Nephron progenitor cell (in vitro differentiated cells): Measurements from ENCODE around the gene PMEL.
"Not testable (repeated sequence)": the region's sequence is repeated elsewhere in the genome, so short reads cannot be mapped to it uniquely, and the experiment has no call there.

Experiments used
- DNase-seq: peaks from one replicate; pipeline ENCODE4 v3.0.0; 2021
- H3K27ac Mint-ChIP-seq: 2 replicates; pipeline ENCODE4 v1.8.0; 2021; ENCODE audit warnings: mild to moderate bottlenecking, moderate library complexity, mixed read lengths
- H3K27me3 Mint-ChIP-seq: 2 replicates; pipeline ENCODE4 v1.8.0; 2021; ENCODE audit warnings: mild to moderate bottlenecking, low read depth, mixed read lengths; ENCODE audit not compliant: poor library complexity
- H3K36me3 Mint-ChIP-seq: 2 replicates; pipeline ENCODE4 v1.8.0; 2021; ENCODE audit warnings: low read depth, mixed read lengths
- H3K4me1 Mint-ChIP-seq: 2 replicates; pipeline ENCODE4 v1.8.0; 2021; ENCODE audit warnings: mixed read lengths
- H3K4me3 Mint-ChIP-seq: 2 replicates; pipeline ENCODE4 v1.8.0; 2021; ENCODE audit warnings: mild to moderate bottlenecking, moderate library complexity, mixed read lengths
- H3K9me3 Mint-ChIP-seq: 2 replicates; pipeline ENCODE4 v1.8.0; 2021; ENCODE audit warnings: mild to moderate bottlenecking, moderate library complexity, mixed read lengths
- CTCF ChIP-seq: fragments of 200-600 bp; sonication (generic); IDR thresholded peaks from 2 replicates; pipeline ENCODE4 v1.5.0; 2021; ENCODE audit warnings: antibody characterized with exemption

The PMEL gene

DNA sequence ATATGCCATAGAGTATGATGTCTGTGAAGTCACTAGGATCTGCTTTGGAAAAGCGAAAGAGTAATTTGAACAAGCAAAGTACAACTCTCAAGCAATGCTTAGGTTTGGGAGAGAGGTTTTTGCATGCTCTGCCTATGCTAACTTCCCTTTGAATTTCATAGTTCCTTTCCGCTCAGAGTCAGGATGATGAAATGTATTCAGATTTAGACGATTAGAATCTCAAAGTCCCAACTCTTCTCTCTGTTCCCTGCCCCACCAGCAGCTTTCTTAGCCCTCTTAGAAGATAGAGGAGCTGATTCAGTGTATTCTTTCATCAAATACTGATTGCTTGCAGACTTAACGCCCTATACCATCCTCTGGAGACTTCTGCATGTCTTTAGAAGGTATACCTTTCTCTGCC lies 19.5 kb upstream of the PMEL start:
- Mint-ChIP-seq H3K4me1 (peaks cover 6% of the 10 kb centered on the region), H3K4me3 (no peak overlapping the region), H3K27ac (peak overlapping the region; percentile 85), H3K27me3 (no peaks in the 10 kb centered on the region), H3K36me3 (peaks cover 78% of the 10 kb centered on the region), H3K9me3 (no peaks in the 10 kb centered on the region)
- no peak for TF ChIP-seq CTCF
- no peak for DNase-seq

- no peaks in the 10 kb centered on the region for H3K9me3 Mint-ChIP-seq
Observed at GRCh38 chr12:55984861-55985260, 19.0 kb upstream of the PMEL start.

GRCh38 chr12:55983232-55983842 lies 17.5 kb upstream of the PMEL start:
- H3K36me3 Mint-ChIP-seq: peaks cover 77% of the 10 kb centered on the region
- DNase-seq: no peak
- TF ChIP-seq CTCF: no peak
- peak overlapping the region; percentile 81 for H3K27ac Mint-ChIP-seq
- H3K4me1 Mint-ChIP-seq: peaks cover 6% of the 10 kb centered on the region
- no peaks in the 10 kb centered on the region for H3K9me3 Mint-ChIP-seq
- no peak overlapping the region for H3K4me3 Mint-ChIP-seq
- no peaks in the 10 kb centered on the region for H3K27me3 Mint-ChIP-seq

More at GRCh38 chr12:55984861-55985260, 19.0 kb upstream of the PMEL start:
- Mint-ChIP-seq H3K4me3 (no peak overlapping the region), H3K4me1 (peaks cover 6% of the 10 kb centered on the region), H3K36me3 (peaks cover 78% of the 10 kb centered on the region), H3K27me3 (no peaks in the 10 kb centered on the region), H3K27ac (no peak overlapping the region)
- DNase-seq: no peak
- TF ChIP-seq CTCF: no peak

- no peak for TF ChIP-seq CTCF
- peaks cover 79% of the 10 kb centered on the region for H3K36me3 Mint-ChIP-seq
- DNase-seq: no peak
- no peak overlapping the region for H3K27ac Mint-ChIP-seq
- H3K27me3 Mint-ChIP-seq: no peaks in the 10 kb centered on the region
- H3K4me1 Mint-ChIP-seq: peaks cover 6% of the 10 kb centered on the region
- no peak overlapping the region for H3K4me3 Mint-ChIP-seq
- H3K9me3 Mint-ChIP-seq: no peaks in the 10 kb centered on the region
Observed at GRCh38 chr12:55982319-55982936, 16.6 kb upstream of the PMEL start.

GRCh38 chr12:55981882-55982281 lies 16.0 kb upstream of the PMEL start:
- Mint-ChIP-seq H3K36me3 (peaks cover 82% of the 10 kb centered on the region), H3K27ac (peak overlapping the region; percentile 32), H3K4me1 (peaks cover 12% of the 10 kb centered on the region)
- H3K9me3 Mint-ChIP-seq, H3K27me3 Mint-ChIP-seq, DNase-seq, H3K4me3 Mint-ChIP-seq: not testable (repeated sequence)

GRCh38 chr12:55979069-55979468 lies 13.2 kb upstream of the PMEL start:
- DNase-seq: no peak
- no peaks in the 10 kb centered on the region for H3K9me3 Mint-ChIP-seq
- TF ChIP-seq CTCF: no peak
- H3K36me3 Mint-ChIP-seq: peaks cover 73% of the 10 kb centered on the region
- H3K4me1 Mint-ChIP-seq: peaks cover 21% of the 10 kb centered on the region
- no peaks in the 10 kb centered on the region for H3K27me3 Mint-ChIP-seq
- no peak overlapping the region for H3K4me3 Mint-ChIP-seq
- no peak overlapping the region for H3K27ac Mint-ChIP-seq
